T-helper 2 cell treated with Interferon-gamma antibody and Interleukin-4, amounts not matched to agents 5 μg/mL and 100 μg/mL, for 36 hours (primary cell): ENCODE measurements around the gene ADAD1.

ENCODE experiments used
- DNase-seq: peaks from one replicate; pipeline ENCODE4 v3.0.0; 2021; ENCODE audit warnings: low spot score
- H3K27ac Mint-ChIP-seq: one replicate; pipeline ENCODE4 v1.8.0; 2021; ENCODE audit warnings: mild to moderate bottlenecking, mixed read lengths
- H3K27me3 Mint-ChIP-seq: one replicate; pipeline ENCODE4 v1.8.0; 2021; ENCODE audit warnings: low read depth, mixed read lengths
- H3K36me3 Mint-ChIP-seq: one replicate; pipeline ENCODE4 v1.8.0; 2021; ENCODE audit warnings: low read depth, mixed read lengths
- H3K4me1 Mint-ChIP-seq: one replicate; pipeline ENCODE4 v1.8.0; 2021; ENCODE audit warnings: low read depth, mixed read lengths
- H3K4me3 Mint-ChIP-seq: one replicate; pipeline ENCODE4 v1.8.0; 2022; ENCODE audit warnings: mild to moderate bottlenecking, moderate library complexity, mixed read lengths
- H3K9me3 Mint-ChIP-seq: one replicate; pipeline ENCODE4 v1.8.0; 2021; ENCODE audit warnings: mixed read lengths

The ADAD1 gene

GRCh38 chr4:122384245-122384644 lies 5.4 kb downstream of the ADAD1 start:
- Mint-ChIP-seq H3K36me3 (peaks cover 2% of the 10 kb centered on the region), H3K4me1 (no peaks in the 10 kb centered on the region), H3K4me3 (no peak overlapping the region), H3K27me3 (no peaks in the 10 kb centered on the region), H3K27ac (no peak overlapping the region), H3K9me3 (peaks cover 19% of the 10 kb centered on the region)
- no peak for DNase-seq

DNA sequence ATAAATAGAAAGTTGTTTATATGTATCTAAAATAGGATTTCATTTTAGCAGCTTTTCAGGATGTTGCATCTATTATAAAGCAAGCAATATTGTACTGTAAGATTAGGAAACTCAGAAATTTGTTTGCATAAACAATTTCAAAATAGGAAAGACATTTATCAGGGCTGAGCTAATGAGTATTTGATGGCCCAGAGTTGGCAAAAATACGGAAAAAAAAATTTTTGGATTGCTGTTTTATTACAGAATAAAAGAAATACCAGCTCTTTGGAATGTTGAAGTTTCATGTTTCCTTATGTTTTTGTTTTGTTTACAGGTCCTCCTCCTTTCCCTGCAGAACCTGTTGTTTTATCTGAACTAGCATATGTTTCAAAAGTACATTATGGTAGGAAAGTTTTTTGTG lies 14.5 kb downstream of the ADAD1 start:
- Mint-ChIP-seq H3K4me3 (no peak overlapping the region), H3K27me3 (peaks cover 2% of the 10 kb centered on the region), H3K36me3 (peaks cover 2% of the 10 kb centered on the region), H3K27ac (no peak overlapping the region), H3K9me3 (peaks cover 15% of the 10 kb centered on the region), H3K4me1 (no peaks in the 10 kb centered on the region)
- no peak for DNase-seq

- Mint-ChIP-seq H3K27me3 (peaks cover 9% of the 10 kb centered on the region), H3K9me3 (no peaks in the 10 kb centered on the region), H3K27ac (no peak overlapping the region), H3K4me1 (no peaks in the 10 kb centered on the region), H3K36me3 (no peaks in the 10 kb centered on the region), H3K4me3 (no peak overlapping the region)
- no peak for DNase-seq
Measured at GRCh38 chr4:122403861-122404260, 25.1 kb downstream of the ADAD1 start.

GRCh38 chr4:122412547-122412946 lies 33.7 kb downstream of the ADAD1 start:
- Mint-ChIP-seq H3K27ac (no peak overlapping the region), H3K27me3 (peaks cover 6% of the 10 kb centered on the region), H3K36me3 (no peaks in the 10 kb centered on the region), H3K4me1 (no peaks in the 10 kb centered on the region), H3K9me3 (no peaks in the 10 kb centered on the region), H3K4me3 (no peak overlapping the region)
- DNase-seq: no peak

- DNase-seq: no peak
- H3K9me3 Mint-ChIP-seq: peaks cover 5% of the 10 kb centered on the region
- H3K27me3 Mint-ChIP-seq: no peaks in the 10 kb centered on the region
Measured at GRCh38 chr4:122423246-122423645, 44.4 kb downstream of the ADAD1 start.

GRCh38 chr4:122431351-122431750 lies 52.5 kb downstream of the ADAD1 start:
- H3K9me3 Mint-ChIP-seq: no peaks in the 10 kb centered on the region
- no peak for DNase-seq

More at GRCh38 chr4:122423246-122423645, 44.4 kb downstream of the ADAD1 start:
- H3K4me3 Mint-ChIP-seq: no peak overlapping the region
- H3K27ac Mint-ChIP-seq: no peak overlapping the region
- H3K36me3 Mint-ChIP-seq: no peaks in the 10 kb centered on the region
- no peaks in the 10 kb centered on the region for H3K4me1 Mint-ChIP-seq

DNA sequence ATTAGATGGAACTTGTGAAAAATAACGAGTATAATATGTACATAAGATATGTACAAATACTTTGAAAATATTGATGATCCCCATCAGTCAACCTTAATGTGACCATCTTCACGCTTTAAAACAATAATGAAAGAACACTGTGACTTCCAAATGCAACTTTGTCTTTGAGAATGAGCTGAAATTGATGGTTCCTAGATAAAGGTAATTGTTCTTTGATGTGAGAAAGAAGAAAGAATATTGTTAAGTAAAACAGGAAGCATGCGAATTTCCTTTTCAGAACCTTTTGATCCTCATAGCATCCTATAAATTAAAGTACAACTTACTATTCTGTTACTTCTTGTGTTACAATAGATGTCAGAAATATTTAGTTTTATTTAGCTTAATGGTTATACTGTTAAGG lies 55.5 kb downstream of the ADAD1 start:
- H3K36me3 Mint-ChIP-seq: no peaks in the 10 kb centered on the region
- no peaks in the 10 kb centered on the region for H3K27me3 Mint-ChIP-seq
- H3K27ac Mint-ChIP-seq: no peak overlapping the region
- no peaks in the 10 kb centered on the region for H3K9me3 Mint-ChIP-seq
- peaks cover 7% of the 10 kb centered on the region for H3K4me1 Mint-ChIP-seq
- no peak for DNase-seq
- H3K4me3 Mint-ChIP-seq: no peak overlapping the region

More at GRCh38 chr4:122431351-122431750, 52.5 kb downstream of the ADAD1 start:
- Mint-ChIP-seq H3K4me1 (peaks cover 7% of the 10 kb centered on the region), H3K27ac (no peak overlapping the region), H3K27me3 (no peaks in the 10 kb centered on the region), H3K4me3 (no peak overlapping the region), H3K36me3 (no peaks in the 10 kb centered on the region)

- H3K4me3 Mint-ChIP-seq: no peak overlapping the region
- no peaks in the 10 kb centered on the region for H3K27me3 Mint-ChIP-seq
- H3K36me3 Mint-ChIP-seq: no peaks in the 10 kb centered on the region
- H3K4me1 Mint-ChIP-seq: peaks cover 16% of the 10 kb centered on the region
- H3K9me3 Mint-ChIP-seq: no peaks in the 10 kb centered on the region
- DNase-seq: peak; percentile 6
- H3K27ac Mint-ChIP-seq: no peak overlapping the region
Measured at GRCh38 chr4:122450847-122451246, 72.0 kb downstream of the ADAD1 start.

DNA sequence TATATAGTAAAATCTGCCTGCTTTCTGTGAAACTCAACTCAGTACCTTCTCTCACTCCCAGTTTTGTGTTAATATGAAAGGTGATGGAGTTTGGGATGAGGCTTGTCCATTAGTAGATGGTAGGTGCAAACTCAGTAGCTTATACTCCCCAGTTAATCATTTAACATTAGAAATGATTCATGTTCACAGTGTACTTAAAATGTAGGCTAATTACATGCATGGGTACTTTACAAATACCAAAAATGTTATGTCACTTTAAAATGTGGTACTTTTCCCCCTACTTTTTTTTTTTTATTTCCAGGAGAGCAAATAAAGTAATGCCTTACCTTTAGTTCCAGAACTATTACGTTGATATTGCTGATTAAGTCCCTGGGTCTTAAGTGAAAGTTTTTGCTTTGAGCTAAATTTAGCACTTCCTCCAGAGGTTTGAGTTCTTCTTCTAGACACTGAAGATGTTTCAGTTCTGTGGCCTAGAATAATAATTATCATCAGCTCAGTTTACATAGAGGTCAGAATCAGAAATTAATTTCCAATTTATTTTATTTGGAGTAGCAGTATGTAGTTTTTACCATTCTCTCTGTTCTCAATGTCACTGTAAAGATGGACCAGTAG lies 74.7 kb downstream of the ADAD1 start:
- Mint-ChIP-seq H3K27me3 (no peaks in the 10 kb centered on the region), H3K27ac (no peak overlapping the region), H3K4me1 (peaks cover 37% of the 10 kb centered on the region), H3K36me3 (no peaks in the 10 kb centered on the region), H3K9me3 (no peaks in the 10 kb centered on the region), H3K4me3 (no peak overlapping the region)
- DNase-seq: no peak

DNA sequence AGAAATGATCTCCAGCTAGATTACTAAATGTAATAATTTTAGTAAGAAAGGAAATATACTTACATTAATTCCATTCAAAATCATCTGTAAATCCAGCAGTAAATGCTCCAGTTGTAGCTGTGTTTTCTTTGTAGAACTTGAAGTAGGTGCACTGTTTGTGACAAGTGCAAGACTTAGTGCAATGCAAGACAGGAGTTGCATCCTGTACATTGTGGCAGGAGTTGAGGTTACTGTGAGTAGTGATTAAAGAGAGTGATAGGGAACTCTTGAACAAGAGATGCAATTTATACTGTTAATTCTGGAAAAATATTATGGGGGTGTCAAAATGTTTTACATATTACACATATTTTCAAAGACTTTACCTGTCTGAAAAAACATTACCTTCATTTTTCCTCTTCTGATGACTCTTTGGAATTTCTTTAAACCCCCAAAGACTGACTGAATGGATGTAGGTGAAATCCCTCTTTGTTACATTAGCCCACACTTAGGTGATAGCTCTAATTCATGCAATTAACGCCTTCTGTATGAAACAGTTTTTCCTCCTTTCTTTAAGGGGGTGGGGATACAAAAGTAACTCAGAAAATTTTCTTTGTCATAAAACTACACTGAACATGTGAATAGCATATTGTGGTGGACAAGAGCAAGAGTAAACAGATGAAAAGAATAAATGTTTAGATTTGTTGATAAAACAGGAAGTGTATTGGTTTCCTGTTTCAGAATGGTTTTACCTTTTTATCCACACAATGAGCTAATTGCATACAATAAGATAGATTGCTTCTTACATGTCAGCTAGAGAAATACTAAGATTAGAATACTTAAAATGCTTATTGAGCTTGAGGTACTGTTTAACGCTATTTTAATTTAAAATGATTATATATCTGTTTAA lies 77.7 kb downstream of the ADAD1 start, which contains the start of gene IL2:
Gene IL2, minus strand, starts transcription at position 495 of the 886 bp plus-strand sequence. Its CDS starts 285 bp downstream, at position 210.
- H3K4me3 Mint-ChIP-seq: peak within 1 kb of the TSS; percentile 57
- peaks cover 43% of the 10 kb centered on the region for H3K4me1 Mint-ChIP-seq
- no peaks in the 10 kb centered on the region for H3K27me3 Mint-ChIP-seq
- DNase-seq: no peak
- peaks cover 3% of the 10 kb centered on the region for H3K36me3 Mint-ChIP-seq
- peak within 1 kb of the TSS; percentile 56 for H3K27ac Mint-ChIP-seq
- H3K9me3 Mint-ChIP-seq: no peaks in the 10 kb centered on the region

DNA sequence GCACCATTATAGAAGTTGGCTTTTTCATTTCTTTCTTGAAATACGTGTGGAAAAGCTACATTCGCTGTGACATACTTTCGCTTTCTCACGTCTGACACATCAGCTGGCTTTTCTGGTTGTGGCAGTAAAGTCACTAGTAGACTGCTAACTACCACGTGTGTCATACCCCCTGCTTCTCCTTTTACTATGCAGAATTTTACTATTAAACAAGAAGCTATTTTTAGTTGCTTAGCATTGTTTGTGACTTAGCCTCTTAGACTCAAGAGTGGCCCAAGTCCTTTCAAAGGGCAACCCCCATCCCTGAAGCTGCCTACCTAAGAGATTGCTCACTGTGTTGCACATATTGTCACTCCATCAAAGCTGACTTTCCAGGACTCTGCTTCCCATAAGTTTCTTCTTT lies 79.8 kb downstream of the ADAD1 start:
- peak; percentile 66 for DNase-seq
- peaks cover 8% of the 10 kb centered on the region for H3K36me3 Mint-ChIP-seq
- peak overlapping the region; percentile 81 for H3K4me3 Mint-ChIP-seq
- peaks cover 9% of the 10 kb centered on the region for H3K9me3 Mint-ChIP-seq
- H3K4me1 Mint-ChIP-seq: peaks cover 35% of the 10 kb centered on the region
- H3K27ac Mint-ChIP-seq: peak overlapping the region; percentile 26
- no peaks in the 10 kb centered on the region for H3K27me3 Mint-ChIP-seq

- DNase-seq: no peak
- H3K27ac Mint-ChIP-seq: no peak overlapping the region
- no peaks in the 10 kb centered on the region for H3K36me3 Mint-ChIP-seq
- H3K9me3 Mint-ChIP-seq: peaks cover 33% of the 10 kb centered on the region
- no peaks in the 10 kb centered on the region for H3K27me3 Mint-ChIP-seq
- H3K4me3 Mint-ChIP-seq: no peak overlapping the region
- no peaks in the 10 kb centered on the region for H3K4me1 Mint-ChIP-seq
Measured at GRCh38 chr4:122469457-122469856, 90.6 kb downstream of the ADAD1 start.

- peaks cover 5% of the 10 kb centered on the region for H3K4me1 Mint-ChIP-seq
- no peak overlapping the region for H3K27ac Mint-ChIP-seq
- H3K27me3 Mint-ChIP-seq: no peaks in the 10 kb centered on the region
- no peaks in the 10 kb centered on the region for H3K36me3 Mint-ChIP-seq
- no peak for DNase-seq
- H3K9me3 Mint-ChIP-seq: peaks cover 15% of the 10 kb centered on the region
- H3K4me3 Mint-ChIP-seq: no peak overlapping the region
Measured at GRCh38 chr4:122475233-122475632, 96.4 kb downstream of the ADAD1 start.

GRCh38 chr4:122476126-122476525 lies 97.3 kb downstream of the ADAD1 start:
- no peaks in the 10 kb centered on the region for H3K27me3 Mint-ChIP-seq
- DNase-seq: no peak
- no peak overlapping the region for H3K27ac Mint-ChIP-seq
- H3K36me3 Mint-ChIP-seq: no peaks in the 10 kb centered on the region
- H3K9me3 Mint-ChIP-seq: peaks cover 14% of the 10 kb centered on the region
- H3K4me1 Mint-ChIP-seq: peaks cover 5% of the 10 kb centered on the region
- H3K4me3 Mint-ChIP-seq: no peak overlapping the region
